NOMO-1 treated with DMSO at 0.1 percent for 48 hours (cell line): Measurements from ENCODE around the gene NEO1.
"Not testable (repeated sequence)": the region's sequence is repeated elsewhere in the genome, so short reads cannot be mapped to it uniquely, and the experiment has no call there.

Experiments used
- DNase-seq: peaks from one replicate; lab custom pipeline; 2025; ENCODE audit not compliant: unreplicated experiment; lab: John Stamatoyannopoulos, UW

Gene NEO1

DNA sequence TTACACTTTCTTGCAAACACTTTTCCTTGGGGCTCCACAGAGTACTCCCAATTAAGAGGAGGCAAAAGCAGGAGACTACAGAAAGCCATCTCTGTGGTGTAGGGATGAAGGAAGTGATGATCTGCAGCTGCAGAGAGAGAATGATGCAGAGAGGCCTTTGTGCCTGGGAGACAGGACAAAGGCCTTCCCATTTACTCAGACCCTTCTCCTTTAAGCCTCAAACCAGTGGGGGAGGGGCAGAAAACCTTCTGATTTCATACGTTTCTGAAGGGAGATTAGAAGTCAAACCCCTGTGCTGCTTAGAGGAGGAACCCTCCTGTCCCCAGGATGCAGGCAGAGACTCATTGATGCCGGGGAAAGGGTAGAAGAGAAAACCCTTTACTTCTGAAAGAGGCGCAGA, 130.8 kb downstream of the NEO1 start:
- no peak for DNase-seq

DNA sequence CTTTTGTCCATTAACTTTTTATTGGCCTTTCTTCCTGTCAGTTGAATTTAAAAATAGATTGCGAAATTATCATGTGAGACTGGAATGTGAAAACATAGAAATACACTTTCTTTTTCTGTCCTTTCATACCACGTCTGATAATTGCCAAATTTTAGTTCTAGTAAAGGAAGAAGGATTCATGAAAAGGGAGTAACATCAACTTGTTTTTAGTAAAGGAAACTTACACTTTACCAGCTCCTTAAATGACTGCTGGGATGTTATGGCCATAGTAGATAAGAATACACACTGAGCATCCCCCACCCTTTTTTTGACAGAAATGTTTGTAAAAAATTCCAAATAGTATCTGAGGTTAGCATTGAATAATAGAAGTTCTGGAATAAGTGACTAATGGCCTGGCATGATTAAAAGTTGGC, 137.9 kb downstream of the NEO1 start:
- no peak for DNase-seq

DNA sequence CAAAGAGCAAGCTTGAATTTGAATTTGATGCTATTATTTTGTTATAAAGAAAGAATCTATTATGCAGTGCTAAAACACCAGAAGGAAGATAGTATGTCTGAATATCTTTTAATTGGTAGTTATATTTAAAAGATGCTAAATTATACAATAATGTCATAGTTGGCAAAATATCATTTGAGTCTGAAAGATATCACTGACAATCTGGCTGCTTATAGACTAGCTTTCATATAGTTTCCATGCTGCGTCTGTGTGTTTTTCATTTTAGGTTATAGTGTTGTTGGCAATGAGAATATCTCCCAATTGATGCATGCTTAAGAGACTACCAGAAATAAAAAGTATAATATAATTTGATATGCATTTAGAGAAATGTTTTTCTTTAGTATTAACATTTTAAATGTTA, 142.9 kb downstream of the NEO1 start:
- DNase-seq, result no peak

DNA sequence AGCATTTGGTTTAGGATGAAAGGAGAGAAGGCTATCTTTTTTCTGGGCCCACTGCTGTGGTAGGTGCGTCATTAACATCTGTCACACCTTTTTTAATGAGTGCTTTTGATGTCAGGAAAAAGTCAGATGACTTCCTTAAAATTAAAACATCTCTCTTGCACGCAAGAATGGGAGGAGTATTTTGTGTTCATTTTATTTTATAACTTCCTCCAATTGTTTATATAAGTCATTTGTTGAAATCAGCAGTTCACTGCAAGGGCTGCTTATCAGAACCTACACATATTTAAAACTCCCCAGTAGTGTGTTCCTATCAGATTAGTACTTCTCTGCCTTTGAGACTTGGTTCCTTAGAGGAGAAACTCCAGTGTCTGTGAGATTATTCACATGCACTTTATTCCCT, 143.8 kb downstream of the NEO1 start:
- DNase-seq, result no peak

DNA sequence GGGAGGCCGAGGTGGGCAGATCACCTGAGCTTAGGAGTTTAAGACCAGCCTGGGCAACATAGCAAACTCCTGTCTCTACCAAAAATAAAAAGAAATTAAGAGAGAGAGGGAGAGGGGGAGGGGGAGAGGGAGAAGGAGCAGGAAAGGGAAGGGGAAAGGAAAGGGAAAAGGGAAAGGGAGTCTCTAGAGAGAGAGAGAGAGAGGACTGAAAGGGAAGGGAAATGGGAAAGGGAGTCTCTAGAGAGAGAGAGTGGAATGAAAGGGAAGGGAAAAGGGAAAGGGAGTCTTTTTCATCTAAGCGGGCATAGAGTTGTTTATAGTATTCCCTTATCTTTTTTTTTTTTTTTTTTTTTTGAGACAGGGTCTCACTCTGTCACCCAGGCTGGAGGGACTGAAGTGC, 148.1 kb downstream of the NEO1 start:
- no peak for DNase-seq

DNA sequence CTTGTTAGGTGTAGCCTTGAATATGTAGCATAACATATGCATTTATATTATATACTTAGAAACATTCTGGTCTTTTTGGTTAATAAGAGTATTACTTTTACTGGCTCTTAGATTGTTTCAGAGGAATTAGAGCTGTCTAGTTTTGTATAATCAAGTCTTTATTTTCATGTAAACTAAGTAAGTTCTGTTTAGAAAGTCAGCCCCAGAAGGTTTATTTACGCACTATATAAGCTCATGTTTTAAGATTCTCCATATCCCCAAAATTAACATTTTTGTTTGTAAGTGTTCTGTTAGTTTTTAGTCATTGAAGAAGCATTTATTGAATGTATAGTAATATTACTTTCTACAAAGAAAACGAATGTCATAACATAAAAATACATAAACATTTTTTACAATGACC, 158.4 kb downstream of the NEO1 start:
- DNase-seq, result no peak

DNA sequence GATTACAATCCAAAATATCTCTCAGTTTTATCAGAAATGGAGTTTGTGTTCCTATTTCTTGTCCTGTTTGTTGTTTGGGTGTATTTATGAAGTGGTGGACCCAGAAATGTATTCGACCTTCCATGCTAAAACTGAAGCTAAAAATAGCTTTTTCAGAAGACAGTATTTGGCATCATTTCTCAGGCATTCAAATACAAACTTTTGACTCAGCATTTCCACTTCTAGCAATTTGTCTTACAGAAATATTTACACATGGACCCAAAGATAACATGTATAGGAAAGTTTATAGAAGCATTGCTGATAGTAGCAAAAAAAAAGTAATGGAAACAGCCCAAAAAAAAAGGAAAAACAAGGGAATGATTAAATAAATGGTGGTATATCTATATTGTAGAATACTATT, 160.2 kb downstream of the NEO1 start:
- no peak for DNase-seq

DNA sequence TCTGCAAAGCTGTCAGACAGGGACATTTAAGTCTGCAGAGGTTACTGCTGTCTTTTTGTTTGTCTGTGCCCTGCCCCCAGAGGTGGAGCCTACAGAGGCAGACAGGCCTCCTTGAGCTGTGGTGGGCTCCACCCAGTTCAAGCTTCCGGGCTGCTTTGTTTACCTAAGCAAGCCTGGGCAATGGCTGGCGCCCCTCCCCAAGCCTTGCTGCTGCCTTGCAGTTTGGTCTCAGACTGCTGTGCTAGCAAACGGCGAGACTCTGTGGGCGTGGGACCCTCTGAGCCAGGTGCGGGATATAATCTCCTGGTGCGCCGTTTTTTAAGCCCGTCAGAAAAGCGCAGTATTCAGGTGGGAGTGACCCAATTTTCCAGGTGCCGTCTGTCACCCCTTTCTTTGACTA, 169.2 kb downstream of the NEO1 start:
- DNase-seq, result not testable (repeated sequence)

DNA sequence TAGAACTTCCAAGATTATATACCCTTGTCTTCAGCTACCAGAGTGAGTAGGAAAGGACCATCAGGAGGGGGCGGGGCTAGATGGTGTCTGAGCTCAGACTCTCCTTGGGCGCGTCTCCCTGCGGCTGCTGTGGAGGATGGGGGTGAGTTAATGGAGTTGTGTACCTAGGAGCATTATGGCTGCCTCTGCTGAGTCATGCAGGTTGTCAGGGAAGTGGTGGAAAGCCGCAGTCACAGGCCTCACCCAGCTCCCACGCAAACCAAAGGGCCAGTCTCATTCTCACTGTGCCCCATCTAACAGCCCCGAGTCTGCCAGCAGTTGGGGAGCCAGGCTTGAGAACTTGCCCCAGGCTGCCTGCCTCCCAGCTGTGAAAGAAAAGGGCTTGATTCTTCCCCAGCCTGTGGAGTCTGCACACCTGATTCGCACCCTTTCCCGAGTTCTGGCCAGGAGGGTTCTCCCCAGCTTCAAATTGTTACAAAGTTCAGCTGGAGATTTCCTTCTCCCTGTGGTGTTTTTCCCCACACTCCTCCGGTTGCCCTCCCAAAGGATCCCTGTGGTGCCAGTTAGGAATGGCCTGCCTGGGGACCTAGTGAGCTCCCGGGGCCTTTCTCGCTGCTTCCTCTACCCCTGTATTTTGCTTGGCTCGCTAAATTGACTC, 173.2 kb downstream of the NEO1 start:
- DNase-seq, result no peak

DNA sequence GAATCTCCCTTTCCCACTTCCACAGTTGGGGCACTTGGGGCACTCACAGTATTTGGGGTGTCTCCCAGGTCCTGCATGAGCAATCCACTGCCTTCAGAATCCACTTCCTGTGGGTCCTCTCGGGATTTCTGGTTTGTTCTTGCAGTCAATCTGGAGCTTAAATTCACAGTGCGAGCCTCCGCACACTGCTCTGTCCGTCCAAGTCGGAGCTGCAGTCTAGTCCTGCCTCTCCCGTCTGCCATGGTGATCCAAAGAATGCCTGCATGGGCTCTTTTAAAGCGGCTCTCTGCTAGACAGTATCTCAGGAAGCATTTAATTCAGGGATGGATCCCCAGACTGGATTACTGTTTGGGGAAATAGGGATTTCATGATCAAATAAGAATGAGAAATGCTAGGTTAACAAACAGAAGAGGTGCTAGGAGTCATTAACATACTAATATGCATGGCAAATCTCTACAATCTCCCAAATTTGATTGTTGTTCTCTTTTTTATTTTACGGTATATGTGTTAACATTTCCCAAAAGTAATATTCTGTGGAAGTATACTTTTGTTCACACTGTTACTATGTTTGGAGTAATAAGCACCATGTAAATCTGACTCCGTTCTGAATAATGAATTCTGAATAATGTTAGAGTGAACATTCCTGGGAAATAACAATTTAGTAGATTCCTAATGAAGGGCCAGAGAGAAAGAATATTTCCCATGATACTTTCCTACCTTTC, 174.0 kb downstream of the NEO1 start:
- no peak for DNase-seq

DNA sequence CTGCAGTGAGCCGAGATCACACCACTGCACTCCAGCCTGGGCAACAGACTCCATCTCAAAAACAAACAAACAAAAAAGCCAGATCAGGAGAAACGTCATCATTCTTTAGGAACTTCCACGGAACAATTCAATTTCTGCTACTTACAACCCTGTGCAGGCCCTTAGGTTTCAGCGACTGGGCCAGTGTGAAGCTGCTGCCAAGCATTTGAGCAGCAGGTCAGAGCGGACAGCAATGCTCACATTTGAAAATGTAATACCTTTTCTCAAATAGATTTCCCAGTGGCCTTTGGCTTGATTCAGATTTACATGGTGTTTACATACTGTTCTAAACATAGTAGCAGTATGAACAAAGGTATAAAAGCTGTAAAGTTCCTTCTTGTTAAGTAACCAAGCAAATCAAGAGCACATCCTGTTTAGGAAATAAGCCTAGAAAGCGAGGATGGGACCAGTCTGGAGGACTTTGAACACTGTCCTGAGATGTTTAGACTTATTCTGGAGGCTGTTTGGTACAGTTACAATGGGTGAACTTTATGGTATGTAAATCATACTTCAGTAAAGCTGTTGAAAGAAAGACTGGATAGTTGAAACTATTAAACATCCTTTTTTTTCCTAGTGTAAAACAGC, 175.3 kb downstream of the NEO1 start:
- DNase-seq, result no peak

DNA sequence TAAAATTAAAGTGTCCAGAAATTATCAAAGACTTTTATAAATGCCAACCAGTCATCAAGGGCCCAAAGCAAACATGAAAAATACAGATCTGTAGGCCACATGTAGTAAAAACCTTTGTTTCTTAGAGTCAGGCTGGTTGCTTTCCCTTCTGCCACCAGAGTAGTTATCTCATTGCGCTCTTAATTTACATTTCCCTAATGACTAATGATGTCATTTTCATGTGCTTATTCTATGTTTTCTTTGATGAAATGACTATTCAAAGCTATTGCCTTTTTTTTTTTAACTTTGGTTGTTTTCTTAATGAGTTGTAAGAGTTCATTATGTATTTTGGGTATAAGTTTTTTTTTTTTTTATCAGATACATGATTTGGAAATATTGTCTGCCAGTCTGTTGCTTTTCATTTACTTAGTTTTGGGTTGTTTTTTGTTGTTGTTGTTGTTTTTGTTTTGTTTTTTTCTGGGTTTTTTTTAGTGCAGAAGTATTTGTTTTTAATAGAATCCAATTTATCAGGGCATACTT, 175.9 kb downstream of the NEO1 start:
- DNase-seq, result peak; percentile 2

DNA sequence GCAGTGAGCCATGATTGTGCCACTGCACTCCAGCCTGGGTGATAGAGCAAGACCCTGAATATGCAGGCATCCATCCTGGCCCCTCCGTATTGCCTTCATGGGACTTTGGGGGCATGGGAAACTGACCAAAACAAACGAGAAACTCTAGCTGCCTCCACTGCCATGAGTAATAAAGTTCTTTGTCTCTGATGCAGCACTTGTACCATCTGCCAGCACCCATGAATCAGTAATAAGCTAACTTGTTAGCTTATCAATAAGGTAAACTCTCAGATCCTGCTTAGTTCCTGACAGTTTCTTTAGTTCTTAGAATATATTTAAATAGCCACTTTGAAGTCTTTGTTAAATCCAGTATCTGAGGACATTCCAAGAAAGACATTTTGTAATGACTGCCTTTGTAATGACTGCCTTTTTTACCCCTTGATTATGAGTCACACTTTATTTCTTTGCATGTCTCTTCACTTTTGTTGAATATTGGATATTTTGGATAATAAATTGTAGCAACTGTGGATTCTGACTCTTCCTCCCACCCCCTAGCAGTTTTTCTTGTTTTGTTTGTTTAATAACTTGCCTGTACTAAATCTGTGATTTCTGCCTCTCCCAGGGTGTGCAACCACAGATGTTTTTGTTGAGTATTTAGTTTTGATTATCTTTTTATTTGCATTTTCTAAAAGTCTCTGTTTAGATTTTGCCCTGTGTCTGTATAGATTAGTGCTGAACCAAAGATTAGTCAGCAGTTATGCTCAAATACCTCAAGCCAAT, 179.6 kb downstream of the NEO1 start:
- DNase-seq, result no peak

DNA sequence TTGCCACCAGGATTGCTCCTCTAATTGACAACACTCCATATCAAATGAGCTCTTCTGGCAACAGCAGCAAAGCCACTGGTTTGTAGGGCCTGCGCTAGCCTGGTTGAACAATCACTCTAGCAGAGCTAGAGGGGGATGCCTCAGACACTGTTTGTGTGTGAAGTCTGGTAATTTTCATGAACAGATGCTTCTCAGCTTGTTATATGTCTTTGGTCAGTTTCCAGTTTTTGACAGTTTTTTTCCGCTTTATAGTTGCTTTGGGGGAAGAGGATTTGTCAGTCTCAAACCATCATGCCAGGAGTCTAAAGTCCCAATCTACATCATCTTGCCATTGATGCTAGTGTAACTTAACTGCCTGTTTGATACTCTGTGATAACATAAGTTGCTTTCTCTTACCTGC, 180.5 kb downstream of the NEO1 start:
- no peak for DNase-seq

DNA sequence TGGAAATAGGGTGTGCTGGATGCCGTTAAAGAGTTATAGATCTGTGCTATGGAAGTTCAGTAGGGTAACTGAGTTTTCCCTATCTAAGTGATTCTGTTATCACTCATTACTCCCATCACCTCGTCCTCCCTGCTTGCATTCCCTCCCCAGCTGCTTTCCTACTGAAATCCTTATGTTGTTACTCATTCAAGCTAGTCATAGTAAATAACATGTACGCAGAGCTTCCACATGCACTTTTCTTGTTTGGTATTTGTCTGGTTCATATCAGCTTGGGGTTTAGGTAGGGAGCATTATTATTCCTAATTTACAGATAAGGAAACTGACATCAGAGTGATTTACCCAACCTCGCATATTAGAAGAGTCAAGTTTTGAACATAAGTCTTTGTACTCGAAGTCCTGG, 181.4 kb downstream of the NEO1 start:
- no peak for DNase-seq

DNA sequence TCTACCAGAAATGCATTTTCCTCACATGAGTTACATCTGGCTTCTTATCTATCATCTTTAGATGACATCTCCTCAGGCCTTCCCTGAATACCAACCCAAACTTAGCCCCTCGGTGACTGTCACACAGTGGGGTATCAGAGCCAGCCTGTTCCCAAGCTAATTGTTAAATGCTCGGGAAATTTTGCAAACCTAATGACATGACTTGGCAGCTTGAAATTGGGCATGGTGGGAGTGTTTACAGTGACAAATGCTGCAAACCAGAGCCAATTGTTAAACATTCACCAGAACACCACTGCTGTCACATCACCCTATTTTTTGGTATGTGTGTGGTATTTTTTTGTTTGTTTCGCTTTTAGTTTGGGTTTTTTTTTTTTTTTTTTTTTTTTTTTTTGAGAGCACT, 185.6 kb downstream of the NEO1 start:
- no peak for DNase-seq

DNA sequence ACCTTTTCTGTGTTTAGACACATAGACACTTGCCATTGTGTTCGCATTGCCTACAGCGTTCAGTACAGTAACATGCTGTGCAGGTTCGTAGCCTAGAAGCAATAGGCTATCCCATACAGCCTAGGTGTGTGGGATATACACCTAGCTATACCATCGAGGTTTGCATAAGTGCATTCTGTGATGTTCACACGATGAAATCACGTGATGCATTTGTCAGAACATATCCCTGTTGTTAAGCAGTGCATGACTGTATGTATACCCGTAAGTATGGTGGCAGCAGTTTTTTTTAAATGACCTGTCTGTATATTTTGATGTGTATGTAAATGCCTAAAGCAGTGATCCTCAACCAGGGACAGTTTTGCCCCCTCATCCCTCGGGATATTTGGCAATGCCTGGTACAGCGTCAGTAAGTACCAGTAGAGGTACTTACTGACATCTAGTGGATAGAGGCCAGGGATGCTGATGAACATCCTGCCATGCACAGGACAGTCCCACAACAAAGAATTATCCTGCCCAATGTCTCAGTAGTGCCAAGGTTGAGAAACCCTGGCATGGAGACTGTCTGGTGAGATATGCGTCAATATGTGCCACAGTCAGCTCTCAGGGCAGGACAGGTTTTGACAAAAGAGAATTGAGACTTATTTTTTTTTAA, 187.4 kb downstream of the NEO1 start:
- DNase-seq, result no peak

DNA sequence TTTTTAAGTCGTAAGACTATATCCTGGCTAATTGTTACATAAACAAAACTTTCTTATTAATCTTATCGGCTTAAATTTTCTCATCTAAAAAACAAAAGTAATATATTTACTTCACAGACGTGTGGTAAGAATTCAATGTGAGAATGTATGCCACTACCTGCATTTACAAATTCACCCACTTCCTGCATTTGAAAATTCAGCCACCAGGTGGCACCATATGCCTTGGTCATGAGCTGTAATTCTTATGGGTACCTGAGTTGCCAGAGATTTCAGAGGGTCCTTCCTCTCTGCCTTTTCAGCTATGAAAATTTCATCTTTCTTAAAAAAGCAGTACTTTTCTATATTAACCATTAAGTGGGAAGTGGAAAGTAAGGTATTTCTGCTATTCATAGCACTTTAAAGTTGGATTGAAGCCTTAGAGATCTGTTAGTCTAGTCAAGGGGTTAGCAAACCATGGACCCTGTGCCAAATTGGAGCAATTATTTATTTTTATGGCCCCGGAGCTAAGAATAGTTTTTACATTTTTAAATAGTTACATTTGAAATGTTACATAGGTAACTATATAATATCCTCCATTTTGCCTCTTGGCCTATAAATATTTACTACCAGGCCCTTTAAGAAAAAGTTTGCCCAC, 188.7 kb downstream of the NEO1 start:
- DNase-seq, result peak; percentile 57

DNA sequence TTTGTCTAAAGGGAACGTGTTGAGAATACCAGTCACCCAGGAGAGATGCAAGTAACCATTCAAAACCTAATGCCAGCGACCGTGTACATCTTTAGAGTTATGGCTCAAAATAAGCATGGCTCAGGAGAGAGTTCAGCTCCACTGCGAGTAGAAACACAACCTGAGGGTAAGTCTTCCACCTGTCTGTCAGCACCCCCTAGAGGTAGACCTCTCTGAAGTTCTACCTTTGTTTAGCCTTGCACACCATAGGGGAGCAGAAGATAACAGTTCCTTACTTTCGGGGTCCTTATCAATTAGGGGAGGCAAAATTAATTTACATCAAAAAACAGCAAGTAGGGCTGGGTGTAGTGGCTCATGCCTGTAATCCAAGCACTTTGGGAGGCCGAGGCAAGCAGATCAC, 192.1 kb downstream of the NEO1 start:
- peak; percentile 6 for DNase-seq

DNA sequence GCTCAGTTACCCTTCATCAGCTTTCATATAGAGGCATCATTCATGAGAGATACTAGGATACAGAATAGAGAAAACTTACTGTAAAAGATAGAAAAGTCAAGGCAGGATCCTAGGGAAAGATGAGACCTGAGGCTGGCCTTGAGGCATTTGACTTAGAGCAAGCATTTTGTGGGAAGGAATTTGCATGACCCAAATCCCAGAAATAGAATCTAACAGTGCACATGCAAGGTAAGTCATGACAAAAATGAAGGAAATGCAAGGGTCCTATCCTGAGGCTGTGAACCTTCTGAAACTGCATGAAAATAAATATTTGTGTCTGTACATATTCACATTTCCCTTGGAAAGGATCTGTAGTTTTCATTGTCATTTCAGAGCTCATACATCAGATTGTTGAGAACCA, 194.2 kb downstream of the NEO1 start:
- no peak for DNase-seq

DNA sequence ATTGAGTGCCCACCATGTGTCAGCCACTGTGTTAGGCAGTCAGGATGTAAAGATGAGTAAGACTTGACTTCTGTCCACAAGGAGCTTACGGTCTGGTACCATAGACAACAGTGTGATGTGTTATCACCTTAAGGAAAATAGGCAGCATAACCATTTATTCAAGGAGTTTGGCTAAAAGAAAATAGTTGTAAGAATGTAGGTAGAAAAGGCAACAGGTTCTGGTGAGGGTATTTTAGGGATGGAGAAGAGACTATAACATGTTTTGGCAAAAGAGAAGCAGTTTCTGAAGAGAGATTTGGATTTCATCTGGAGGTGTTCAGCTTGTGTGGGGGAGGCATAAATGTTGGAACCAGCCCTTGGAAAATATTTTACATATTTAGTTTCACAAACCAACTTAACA, 194.6 kb downstream of the NEO1 start:
- DNase-seq, result no peak
